DOHH2 (cell line): ENCODE results near the gene SYTL5.

Source experiments
- H3F3A ChIP-seq: fragments of 200-600 bp; sonication (generic), shearing (Covaris generic); 2 replicates; pipeline ENCODE4 v1.6.0; 2016; ENCODE audit warnings: antibody characterized with exemption, mild to moderate bottlenecking; ENCODE audit not compliant: control insufficient read depth, insufficient read depth
- H3K27ac ChIP-seq: fragments of 200-600 bp; sonication (generic); 2 replicates; pipeline ENCODE4 v1.5.1; 2014; ENCODE audit warnings: low read depth, mild to moderate bottlenecking, low read length, moderate library complexity
- H3K27me3 ChIP-seq: fragments of 200-600 bp; sonication (generic); 2 replicates; pipeline ENCODE4 v1.6.1; 2014; ENCODE audit warnings: mild to moderate bottlenecking, low read length, mixed read lengths; ENCODE audit not compliant: control insufficient read depth
- H3K36me3 ChIP-seq: fragments of 200-600 bp; sonication (generic); 2 replicates; pipeline ENCODE4 v1.6.1; 2014; ENCODE audit warnings: mild to moderate bottlenecking, low read length, moderate library complexity, mixed read lengths; ENCODE audit not compliant: control insufficient read depth
- H3K4me1 ChIP-seq: fragments of 200-600 bp; sonication (generic); 2 replicates; pipeline ENCODE4 v1.6.1; 2014; ENCODE audit warnings: mild to moderate bottlenecking, low read length, mixed read lengths; ENCODE audit not compliant: control insufficient read depth
- H3K4me2 ChIP-seq: fragments of 200-600 bp; sonication (generic); 2 replicates; pipeline ENCODE4 v1.6.0; 2014; ENCODE audit warnings: mild to moderate bottlenecking, low read length, moderate library complexity
- H3K4me3 ChIP-seq: fragments of 200-600 bp; sonication (generic); 2 replicates; pipeline ENCODE4 v1.5.1; 2014; ENCODE audit warnings: mild to moderate bottlenecking, low read length, mixed read lengths
- H3K79me2 ChIP-seq: fragments of 200-600 bp; sonication (generic); 2 replicates; pipeline ENCODE4 v1.6.1; 2014; ENCODE audit warnings: mild to moderate bottlenecking, low read length, mixed read lengths; ENCODE audit not compliant: control insufficient read depth
- H3K9me2 ChIP-seq: fragments of 200-600 bp; sonication (generic); replicated peaks from 2 replicates; pipeline ENCODE4 v1.6.1; 2014; ENCODE audit warnings: mild to moderate bottlenecking, low read length, mixed read lengths; ENCODE audit not compliant: control insufficient read depth
- H3K9me3 ChIP-seq: fragments of 200-600 bp; sonication (generic); 2 replicates; pipeline ENCODE4 v1.6.1; 2014; ENCODE audit warnings: antibody characterized with exemption, low read length, mixed read lengths; ENCODE audit not compliant: control insufficient read depth, insufficient read depth
- H4K20me1 ChIP-seq: fragments of 200-600 bp; sonication (generic); 2 replicates; pipeline ENCODE4 v1.6.0; 2014; ENCODE audit warnings: low read depth, mild to moderate bottlenecking, antibody characterized with exemption, low read length, moderate library complexity; ENCODE audit not compliant: control insufficient read depth, insufficient read depth
- CTCF ChIP-seq: fragments of 200-600 bp; sonication (generic); IDR thresholded peaks from one replicate; pipeline ENCODE4 v1.5.1; 2014; ENCODE audit warnings: antibody characterized with exemption, mild to moderate bottlenecking, low read depth, low read length; ENCODE audit not compliant: poor library complexity, severe bottlenecking
- EZH2phosphoT487 ChIP-seq: fragments of 200-600 bp; sonication (generic); IDR thresholded peaks from 2 replicates; pipeline ENCODE4 v1.6.1; 2017; ENCODE audit warnings: borderline replicate concordance, mild to moderate bottlenecking, antibody characterized with exemption, low read length, moderate library complexity, mixed read lengths

Gene SYTL5

GRCh38 chrX:37993837-37994619 is 12.3 kb upstream of the SYTL5 start:
- H3K9me2 ChIP-seq, result no peaks in the 10 kb centered on the region
- H3K4me2 ChIP-seq, result no peak overlapping the region
- H3K27me3 ChIP-seq, result no peaks in the 10 kb centered on the region
- H4K20me1 ChIP-seq, result no peaks in the 10 kb centered on the region
- no peak overlapping the region for H3K4me3 ChIP-seq
- no peaks in the 10 kb centered on the region for H3K9me3 ChIP-seq
- no peaks in the 10 kb centered on the region for H3K4me1 ChIP-seq
- H3K79me2 ChIP-seq, result no peaks in the 10 kb centered on the region
- TF ChIP-seq EZH2phosphoT487 (no peak), CTCF (no peak)
- H3F3A ChIP-seq, result no peaks in the 10 kb centered on the region
- no peaks in the 10 kb centered on the region for H3K36me3 ChIP-seq
- no peak overlapping the region for H3K27ac ChIP-seq

- no peaks in the 10 kb centered on the region for H3K79me2 ChIP-seq
- H3K27me3 ChIP-seq, result no peaks in the 10 kb centered on the region
- no peaks in the 10 kb centered on the region for H3K9me3 ChIP-seq
- no peak for TF ChIP-seq CTCF
- TF ChIP-seq EZH2phosphoT487, result no peak
- no peak overlapping the region for H3K4me3 ChIP-seq
- no peak overlapping the region for H3K27ac ChIP-seq
- H3K4me2 ChIP-seq, result no peak overlapping the region
- H3K9me2 ChIP-seq, result no peaks in the 10 kb centered on the region
- no peaks in the 10 kb centered on the region for H3K4me1 ChIP-seq
- H3K36me3 ChIP-seq, result no peaks in the 10 kb centered on the region
- H3F3A ChIP-seq, result no peaks in the 10 kb centered on the region
- H4K20me1 ChIP-seq, result no peaks in the 10 kb centered on the region
These were observed 10.9 kb upstream of the SYTL5 start for GRCh38 chrX:37995428-37995827.

GRCh38 chrX:37997096-37997495 is 9.3 kb upstream of the SYTL5 start:
- Histone ChIP-seq H3K27me3 (no peaks in the 10 kb centered on the region), H3K9me3 (no peaks in the 10 kb centered on the region), H3K4me3 (no peak overlapping the region), H3K79me2 (no peaks in the 10 kb centered on the region), H3K27ac (no peak overlapping the region), H3K4me2 (no peak overlapping the region), H3K36me3 (no peaks in the 10 kb centered on the region), H3F3A (no peaks in the 10 kb centered on the region), H4K20me1 (no peaks in the 10 kb centered on the region), H3K9me2 (no peaks in the 10 kb centered on the region), H3K4me1 (no peaks in the 10 kb centered on the region)
- TF ChIP-seq EZH2phosphoT487 (no peak), CTCF (no peak)
